HG03460 (cell line): Measurements from ENCODE around the gene RSPH1.

ENCODE experiments used
- ATAC-seq: cut with Tn5 transposase; IDR thresholded peaks from one replicate; pipeline ENCODE4 v1.9.1; 2021; ENCODE audit not compliant: unreplicated experiment

RSPH1 gene

GRCh38 chr21:42451941-42452340, 44.1 kb downstream of the RSPH1 start:
- no peak for ATAC-seq

GRCh38 chr21:42448686-42449085, 47.3 kb downstream of the RSPH1 start:
- no peak for ATAC-seq

GRCh38 chr21:42447732-42448131, 48.3 kb downstream of the RSPH1 start:
- no peak for ATAC-seq

DNA sequence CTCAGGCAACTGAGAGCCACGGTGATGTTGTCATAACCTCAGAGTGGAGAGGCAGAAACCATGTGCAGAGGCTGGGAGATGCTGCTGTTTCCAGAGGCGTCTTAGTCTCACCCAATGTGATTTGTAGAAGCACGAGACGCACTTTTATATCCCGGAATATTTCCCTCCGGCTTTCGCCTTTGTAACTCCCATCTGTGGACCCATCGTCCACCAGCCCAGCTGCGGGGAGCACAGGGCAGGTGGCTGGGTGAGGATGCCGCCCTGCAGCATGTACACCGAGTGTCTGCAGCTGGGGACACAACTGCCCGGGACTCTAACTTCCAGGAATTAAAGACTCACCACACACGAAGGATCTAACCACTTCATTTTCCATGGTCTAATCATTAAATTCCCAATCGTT, 48.8 kb downstream of the RSPH1 start:
- no peak for ATAC-seq

GRCh38 chr21:42446531-42446930, 49.5 kb downstream of the RSPH1 start:
- no peak for ATAC-seq

- no peak for ATAC-seq
Observed at GRCh38 chr21:42445311-42445710, 50.7 kb downstream of the RSPH1 start.

DNA sequence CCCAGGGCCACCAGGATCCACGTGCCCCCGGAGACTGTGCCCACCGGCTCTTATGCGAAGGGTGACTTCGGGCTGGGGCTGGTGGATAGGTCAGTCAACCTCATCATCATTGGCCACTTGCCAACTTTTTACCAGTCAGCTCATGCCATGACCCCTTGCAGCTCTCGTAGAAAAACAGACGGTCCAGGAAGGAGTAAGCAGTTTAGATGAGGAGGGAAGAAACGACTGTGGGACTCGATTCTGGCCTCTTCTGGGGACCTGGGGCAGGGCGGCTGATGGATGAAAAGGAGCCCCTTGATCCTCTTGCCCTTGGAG, 51.3 kb downstream of the RSPH1 start:
- no peak for ATAC-seq

DNA sequence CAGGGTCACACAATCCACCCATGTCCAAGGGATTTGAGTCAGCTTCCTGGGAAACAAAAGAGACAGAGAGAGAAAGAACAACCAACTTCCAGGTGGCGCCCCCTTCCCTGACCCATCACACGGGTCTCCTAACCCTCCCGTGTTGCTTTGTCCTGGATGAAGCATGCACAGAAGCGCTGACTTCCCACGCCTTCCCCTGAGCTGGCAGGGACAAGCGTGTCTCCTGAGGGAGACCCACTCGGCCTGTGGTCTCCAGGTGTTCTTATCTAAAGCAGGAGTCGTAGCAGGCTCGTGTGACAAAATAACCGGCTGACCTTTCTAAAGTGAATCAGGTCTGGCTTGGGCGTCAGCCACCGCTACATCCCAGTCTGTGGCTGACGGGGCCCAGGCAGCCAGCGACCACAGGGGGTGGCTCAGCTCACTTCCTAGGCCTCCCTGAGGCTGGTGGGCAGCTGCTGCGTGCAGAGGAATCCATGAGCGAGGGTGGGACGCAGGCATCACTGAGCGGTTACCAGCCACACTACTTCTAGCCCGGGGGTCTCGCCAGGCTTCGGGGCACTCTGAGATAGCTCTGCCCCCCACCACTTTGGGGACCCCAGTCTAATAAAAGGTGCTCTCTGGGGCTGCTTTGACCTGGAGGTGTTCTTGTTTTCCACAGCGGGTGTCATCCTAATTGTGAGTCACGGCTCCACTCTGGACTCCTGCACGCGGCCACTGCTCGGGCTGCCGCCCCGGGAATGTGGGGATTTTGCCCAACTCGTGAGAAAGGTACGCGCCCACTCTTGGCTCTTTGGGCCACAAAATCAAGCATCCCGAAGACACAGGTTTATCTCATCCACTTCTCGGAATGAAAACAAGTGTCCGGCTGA, 51.9 kb downstream of the RSPH1 start:
- no peak for ATAC-seq

DNA sequence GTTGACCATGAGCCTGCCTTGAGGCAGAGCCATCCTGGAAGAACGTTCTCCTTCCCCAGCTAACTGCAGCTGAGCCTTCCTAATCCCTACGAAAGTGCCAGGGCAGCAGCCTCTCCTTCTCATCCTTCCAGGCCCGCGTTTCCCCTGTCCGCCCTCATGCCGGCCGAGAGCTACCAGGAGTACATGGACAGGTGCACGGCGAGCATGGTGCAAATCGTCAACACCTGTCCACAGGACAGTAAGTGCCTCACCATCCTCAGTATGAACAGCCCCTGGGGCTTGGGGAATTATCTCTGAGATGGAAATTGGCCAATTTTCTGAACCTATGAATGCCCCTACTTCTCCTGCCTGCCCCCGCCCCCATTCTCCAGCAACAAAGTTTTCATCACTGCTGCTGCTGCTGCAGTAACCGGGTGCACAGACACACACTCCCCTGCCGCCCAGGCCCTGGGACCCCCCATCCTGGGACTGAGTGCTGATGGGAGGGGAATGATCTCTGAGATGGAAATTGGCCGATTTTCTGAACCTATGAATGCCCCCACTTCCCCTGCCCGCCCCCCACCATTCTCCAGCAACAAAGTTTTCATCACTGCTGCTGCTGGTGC, 52.7 kb downstream of the RSPH1 start:
- no peak for ATAC-seq

GRCh38 chr21:42441963-42442362, 54.1 kb downstream of the RSPH1 start:
- ATAC-seq, result no peak

- ATAC-seq, result peak; percentile 58
Observed at GRCh38 chr21:42440187-42440792, 55.7 kb downstream of the RSPH1 start.

DNA sequence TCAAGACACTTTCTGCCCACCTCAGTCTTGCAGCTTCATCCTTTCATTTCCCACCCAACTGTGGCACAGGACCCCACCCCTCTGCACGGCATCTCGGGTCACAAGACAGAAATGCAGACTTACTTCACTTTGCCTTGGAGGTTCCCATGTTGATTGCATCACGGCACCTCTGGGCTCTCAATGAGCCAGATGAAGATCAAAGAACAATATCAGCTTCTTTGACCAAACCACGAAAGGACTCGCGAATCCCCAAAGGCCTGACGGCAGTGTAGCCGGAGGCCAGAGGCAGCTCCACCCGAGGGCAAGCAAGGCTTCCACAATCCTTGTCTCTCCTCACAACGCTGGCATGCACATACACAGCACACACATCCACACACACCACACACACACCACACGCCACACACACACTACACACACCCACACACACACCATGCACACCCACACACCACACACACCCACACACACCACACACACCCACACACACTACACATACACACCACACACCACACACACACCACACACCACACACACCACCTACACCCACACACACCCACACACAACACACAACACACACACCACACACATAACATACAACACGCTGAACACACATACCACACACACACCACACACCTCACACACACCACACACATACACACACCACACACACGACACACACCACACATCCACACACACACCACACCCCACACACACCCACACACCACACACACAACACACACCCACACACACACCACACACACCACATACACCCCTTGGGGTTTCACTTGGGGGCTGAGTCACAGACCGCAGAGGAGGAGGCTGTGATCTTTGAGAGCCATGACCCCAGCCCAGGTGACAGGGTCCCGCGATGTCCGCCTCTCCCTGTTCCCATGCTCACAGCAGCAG, 56.5 kb downstream of the RSPH1 start:
- ATAC-seq, result no peak

DNA sequence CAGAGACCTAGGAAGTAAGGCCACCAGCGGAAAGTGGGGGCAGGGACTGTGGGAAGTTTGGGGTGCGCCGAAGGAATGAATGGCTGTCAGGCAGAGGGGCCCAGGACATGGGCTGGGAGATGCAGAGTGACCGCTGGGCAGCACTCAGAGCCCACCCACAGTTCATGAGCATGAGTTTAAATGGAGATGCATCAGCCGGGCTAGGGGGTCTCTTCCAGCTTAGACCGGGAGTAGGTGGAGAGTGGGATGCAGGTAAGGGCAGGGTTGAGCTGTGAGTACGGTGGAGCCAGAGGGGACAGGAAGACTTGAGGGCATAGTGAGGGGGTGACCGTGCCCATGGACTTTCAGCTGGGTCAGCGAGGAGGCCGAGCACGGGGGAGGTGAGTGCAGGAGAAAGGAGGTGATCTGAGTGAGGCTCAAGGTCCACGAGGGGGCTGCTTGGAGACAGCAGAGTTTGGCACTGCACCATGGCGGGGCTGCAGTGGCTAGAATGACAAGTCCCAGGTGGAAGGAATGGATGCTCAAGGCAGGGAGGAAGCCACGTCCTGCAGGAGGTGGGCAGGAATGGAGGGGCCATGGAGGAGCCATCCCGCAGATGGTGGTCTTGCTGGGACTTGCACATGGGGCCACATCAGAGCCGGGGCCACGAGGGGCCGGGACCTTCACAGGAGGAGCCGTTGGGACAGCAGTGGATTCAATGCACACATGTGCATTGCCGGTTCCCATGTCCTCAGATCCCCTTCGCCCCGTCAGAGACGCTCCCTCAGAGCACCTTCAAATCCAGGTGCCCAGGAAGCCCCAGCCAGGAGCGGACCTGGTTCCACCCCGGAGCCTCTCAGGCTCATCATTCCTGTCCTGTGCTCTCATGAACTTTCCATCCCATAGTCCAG, 57.5 kb downstream of the RSPH1 start:
- ATAC-seq, result no peak

GRCh38 chr21:42437786-42438185, 58.2 kb downstream of the RSPH1 start:
- ATAC-seq, result no peak

GRCh38 chr21:42436914-42437313, 59.1 kb downstream of the RSPH1 start:
- no peak for ATAC-seq

- no peak for ATAC-seq
Observed at GRCh38 chr21:42435833-42436232, 60.2 kb downstream of the RSPH1 start.

GRCh38 chr21:42435401-42435800, 60.6 kb downstream of the RSPH1 start:
- ATAC-seq, result no peak

- ATAC-seq, result no peak
Observed at GRCh38 chr21:42434884-42435283, 61.1 kb downstream of the RSPH1 start.

DNA sequence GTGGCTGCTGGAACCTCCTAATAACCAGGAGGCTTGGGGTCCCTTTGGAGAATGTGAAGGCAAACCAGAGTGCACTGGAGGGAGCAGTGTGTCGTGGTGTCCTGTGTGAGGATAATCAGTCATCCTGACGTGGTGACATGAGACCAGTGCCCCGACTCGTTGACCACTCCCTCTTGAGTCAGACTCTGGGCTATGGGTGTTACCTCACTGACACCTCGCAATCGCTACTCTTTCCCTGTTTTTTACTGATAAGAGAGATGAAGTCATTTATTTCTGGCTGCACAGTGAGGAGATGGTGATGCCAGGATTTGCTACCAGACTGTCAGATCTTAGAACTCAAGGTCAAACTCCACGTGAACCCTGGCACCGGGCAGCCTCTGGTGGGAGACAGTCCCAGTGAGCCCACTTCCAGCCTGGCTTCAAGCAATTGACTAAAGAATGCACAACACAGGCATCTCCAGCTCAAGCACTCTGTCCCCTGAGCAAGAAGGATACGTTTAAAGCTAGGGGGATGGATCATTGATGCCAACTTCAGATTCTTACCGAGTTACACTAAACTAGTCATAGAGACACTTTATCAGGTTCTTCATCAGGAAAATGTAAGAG, 62.0 kb downstream of the RSPH1 start:
- ATAC-seq, result no peak

DNA sequence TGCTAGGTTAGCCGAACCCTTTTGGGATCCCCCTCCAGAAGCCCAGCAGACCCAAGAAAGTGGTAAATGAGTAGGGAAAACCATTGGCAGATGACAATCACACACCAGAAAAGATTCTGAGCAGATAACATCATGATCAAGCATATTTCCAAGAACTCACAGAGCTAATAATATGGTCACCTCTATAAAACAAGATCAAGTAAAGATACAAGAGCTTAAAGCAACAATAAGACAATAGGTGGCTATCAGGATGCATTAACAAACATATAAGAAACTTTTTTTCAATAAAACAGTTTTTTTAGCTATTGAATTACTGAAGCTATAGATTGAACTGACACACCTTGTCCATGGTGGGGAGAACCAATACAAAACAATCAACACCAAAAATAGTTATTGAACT, 63.3 kb downstream of the RSPH1 start:
- ATAC-seq, result no peak
